Measurements from ENCODE around the gene ZNF282.
"Not testable (repeated sequence)": the region's sequence is repeated elsewhere in the genome, so short reads cannot be mapped to it uniquely, and the experiment has no call there.

Gene ZNF282

DNA sequence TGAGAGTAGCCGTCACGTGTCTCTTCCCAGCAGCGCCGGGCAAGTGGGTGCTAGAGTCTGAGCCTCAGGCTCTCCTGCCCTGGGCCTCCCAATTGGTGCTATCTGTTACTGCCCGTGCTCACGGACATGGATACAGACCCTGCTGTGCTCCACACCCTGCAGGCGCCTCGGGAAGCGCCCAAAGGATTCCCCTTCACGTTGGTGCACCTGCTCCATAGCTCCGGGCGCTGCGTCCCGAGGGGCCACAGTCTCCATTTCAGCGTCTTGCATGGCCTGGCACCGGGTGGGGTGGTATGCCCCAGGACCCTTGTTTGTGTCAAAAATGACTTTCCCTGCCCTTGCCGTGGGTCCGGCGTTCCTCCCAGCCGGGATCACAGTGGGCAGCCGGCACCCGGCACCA, 30.3 kb downstream of the ZNF282 start:
- H2AFZ ChIP-seq (ENCODE audit: low read depth, low read length, severe bottlenecking): no peak overlapping the region
- H3K9ac ChIP-seq (ENCODE audit: low read length): no peak overlapping the region
- no peaks in the 10 kb centered on the region for H3K36me3 ChIP-seq (ENCODE audit: low read length)
- H3K27me3 ChIP-seq (ENCODE audit: low read length): no peaks in the 10 kb centered on the region
- no peak overlapping the region for H3K4me3 ChIP-seq (ENCODE audit: insufficient read depth, low read length, poor library complexity, severe bottlenecking)
- H3K27ac ChIP-seq (ENCODE audit: low read depth, low read length): no peak overlapping the region
- no peak overlapping the region for H3K4me2 ChIP-seq (ENCODE audit: low read depth, low read length, poor library complexity, severe bottlenecking)
- no peaks in the 10 kb centered on the region for H3K9me3 ChIP-seq (ENCODE audit: insufficient read depth, low read length)
- no peaks in the 10 kb centered on the region for H3K79me2 ChIP-seq (ENCODE audit: insufficient read depth, low read length)
- no peaks in the 10 kb centered on the region for H3K9me2 ChIP-seq (replicated peaks; ENCODE audit: insufficient read depth, low read length)
- no peaks in the 10 kb centered on the region; the same call in 1 of the 2 replicates for H3F3A ChIP-seq (ENCODE audit: insufficient read depth)
- no peak for TF ChIP-seq EZH2phosphoT487 (conservative IDR thresholded peaks at IDR 0.05; ENCODE audit: low read length)
- TF ChIP-seq, protein P1, sequence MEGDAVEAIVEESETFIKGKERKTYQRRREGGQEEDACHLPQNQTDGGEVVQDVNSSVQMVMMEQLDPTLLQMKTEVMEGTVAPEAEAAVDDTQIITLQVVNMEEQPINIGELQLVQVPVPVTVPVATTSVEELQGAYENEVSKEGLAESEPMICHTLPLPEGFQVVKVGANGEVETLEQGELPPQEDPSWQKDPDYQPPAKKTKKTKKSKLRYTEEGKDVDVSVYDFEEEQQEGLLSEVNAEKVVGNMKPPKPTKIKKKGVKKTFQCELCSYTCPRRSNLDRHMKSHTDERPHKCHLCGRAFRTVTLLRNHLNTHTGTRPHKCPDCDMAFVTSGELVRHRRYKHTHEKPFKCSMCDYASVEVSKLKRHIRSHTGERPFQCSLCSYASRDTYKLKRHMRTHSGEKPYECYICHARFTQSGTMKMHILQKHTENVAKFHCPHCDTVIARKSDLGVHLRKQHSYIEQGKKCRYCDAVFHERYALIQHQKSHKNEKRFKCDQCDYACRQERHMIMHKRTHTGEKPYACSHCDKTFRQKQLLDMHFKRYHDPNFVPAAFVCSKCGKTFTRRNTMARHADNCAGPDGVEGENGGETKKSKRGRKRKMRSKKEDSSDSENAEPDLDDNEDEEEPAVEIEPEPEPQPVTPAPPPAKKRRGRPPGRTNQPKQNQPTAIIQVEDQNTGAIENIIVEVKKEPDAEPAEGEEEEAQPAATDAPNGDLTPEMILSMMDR (IDR thresholded peaks at IDR 0.05; ENCODE audit: insufficient read depth, low read length, poor library complexity, severe bottlenecking): no peak
- no peaks in the 10 kb centered on the region for H4K20me1 ChIP-seq (ENCODE audit: low read depth, low read length)

DNA sequence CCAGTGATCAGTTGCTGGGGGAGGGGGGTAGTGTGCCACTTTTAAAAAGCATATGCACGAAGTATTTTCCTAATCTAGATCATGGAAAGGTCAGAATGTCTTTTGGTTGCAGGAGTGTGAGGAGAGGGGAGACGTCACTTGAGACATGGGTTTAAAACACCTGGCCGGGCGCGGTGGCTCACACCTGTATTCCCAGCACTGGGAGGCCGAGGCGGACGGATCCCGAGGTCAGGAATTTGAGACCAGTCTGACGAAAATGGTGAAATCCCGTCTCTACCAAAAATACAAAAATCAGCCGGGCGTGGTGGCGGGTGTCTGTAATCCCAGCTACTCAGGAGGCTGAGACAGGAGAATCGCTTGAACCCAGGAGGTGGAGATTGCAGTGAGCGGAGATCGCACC, 31.0 kb downstream of the ZNF282 start:
- not testable (repeated sequence) for H3K4me3 ChIP-seq (ENCODE audit: insufficient read depth, low read length, poor library complexity, severe bottlenecking); H2AFZ ChIP-seq (ENCODE audit: low read depth, low read length, severe bottlenecking); H3K9me2 ChIP-seq (replicated peaks; ENCODE audit: insufficient read depth, low read length); H3K36me3 ChIP-seq (ENCODE audit: low read length); H3K27ac ChIP-seq (ENCODE audit: low read depth, low read length); H3K9me3 ChIP-seq (ENCODE audit: insufficient read depth, low read length); H3K79me2 ChIP-seq (ENCODE audit: insufficient read depth, low read length); H3K27me3 ChIP-seq (ENCODE audit: low read length); H3K9ac ChIP-seq (ENCODE audit: low read length); H4K20me1 ChIP-seq (ENCODE audit: low read depth, low read length); H3K4me2 ChIP-seq (ENCODE audit: low read depth, low read length, poor library complexity, severe bottlenecking); H3F3A ChIP-seq (ENCODE audit: insufficient read depth)

DNA sequence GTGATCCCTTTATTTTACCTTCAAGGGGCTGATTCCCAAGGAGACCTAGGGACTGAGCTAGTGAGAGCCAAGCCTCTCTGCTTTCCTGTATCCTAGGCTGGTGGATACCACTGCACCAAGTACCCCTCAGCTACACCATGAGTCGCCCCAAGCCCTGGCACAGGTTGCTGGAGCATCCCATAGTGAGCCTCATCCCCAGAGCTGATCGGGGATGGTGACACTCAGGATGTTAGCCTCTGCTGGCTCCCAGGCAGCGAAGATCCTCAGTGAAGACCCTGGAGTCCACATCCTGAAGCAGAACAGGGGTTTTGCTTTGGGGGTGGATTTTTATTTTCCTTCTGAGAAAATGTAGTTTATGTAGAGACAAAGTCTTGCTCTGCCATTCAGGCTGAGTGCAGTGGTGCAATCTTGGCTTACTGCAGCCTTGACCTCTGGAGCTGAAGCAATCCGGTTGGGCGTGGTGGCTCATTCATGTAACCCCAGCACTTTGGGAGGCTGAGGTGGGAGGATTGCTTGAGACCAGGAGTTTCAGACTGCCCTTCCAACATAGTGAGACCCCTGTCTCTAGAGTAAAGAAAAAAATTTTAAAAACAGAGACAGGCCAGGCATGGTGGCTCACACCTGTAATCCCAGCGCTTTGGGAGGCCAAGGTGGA, 31.6 kb downstream of the ZNF282 start:
- no peaks in the 10 kb centered on the region; the same call in 1 of the 2 replicates for H3F3A ChIP-seq (ENCODE audit: insufficient read depth)
- TF ChIP-seq, protein P1 (IDR thresholded peaks at IDR 0.05; ENCODE audit: insufficient read depth, low read length, poor library complexity, severe bottlenecking): no peak
- TF ChIP-seq EZH2phosphoT487 (conservative IDR thresholded peaks at IDR 0.05; ENCODE audit: low read length): no peak

DNA sequence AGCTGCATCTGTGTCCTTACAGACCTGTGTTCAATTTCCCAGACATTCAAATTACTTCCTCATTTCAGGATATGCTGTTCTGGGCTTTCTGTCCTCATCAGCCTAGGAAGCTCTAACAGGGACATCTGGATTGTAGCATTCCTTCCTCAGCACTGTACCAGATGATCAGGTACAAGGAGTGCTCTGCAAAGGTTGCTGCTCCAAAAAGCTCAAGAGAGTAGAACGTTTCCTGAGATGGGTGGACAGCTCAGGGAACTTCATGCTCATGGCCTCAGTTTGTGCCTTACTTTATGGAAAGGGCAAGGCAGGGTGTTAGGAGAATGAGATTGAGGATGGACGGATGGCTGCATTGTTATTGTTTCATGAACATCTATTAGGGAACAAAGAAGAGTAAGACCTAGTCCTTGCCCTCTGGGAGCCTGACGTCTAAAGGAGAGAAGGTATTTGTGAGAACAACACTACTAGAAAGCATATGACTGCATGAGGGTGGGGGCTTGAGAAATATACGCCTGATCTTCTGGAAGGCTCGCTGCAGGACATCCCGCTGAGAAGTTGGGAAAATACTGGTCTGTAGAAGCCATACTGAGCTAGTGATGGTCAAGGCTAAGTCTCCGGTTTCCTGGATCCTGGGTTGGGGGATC, 33.6 kb downstream of the ZNF282 start:
- Histone ChIP-seq H3K27me3 (ENCODE audit: low read length) (no peaks in the 10 kb centered on the region), H3F3A (ENCODE audit: insufficient read depth) (no peaks in the 10 kb centered on the region; the same call in 1 of the 2 replicates), H3K27ac (ENCODE audit: low read depth, low read length) (no peak overlapping the region), H3K4me2 (ENCODE audit: low read depth, low read length, poor library complexity, severe bottlenecking) (no peak overlapping the region), H3K9me3 (ENCODE audit: insufficient read depth, low read length) (no peaks in the 10 kb centered on the region), H3K36me3 (ENCODE audit: low read length) (no peaks in the 10 kb centered on the region), H3K79me2 (ENCODE audit: insufficient read depth, low read length) (no peaks in the 10 kb centered on the region), H3K9ac (ENCODE audit: low read length) (no peak overlapping the region), H3K4me3 (ENCODE audit: insufficient read depth, low read length, poor library complexity, severe bottlenecking) (no peak overlapping the region), H2AFZ (ENCODE audit: low read depth, low read length, severe bottlenecking) (no peak overlapping the region), H3K9me2 (replicated peaks; ENCODE audit: insufficient read depth, low read length) (no peaks in the 10 kb centered on the region), H4K20me1 (ENCODE audit: low read depth, low read length) (no peaks in the 10 kb centered on the region)
- TF ChIP-seq EZH2phosphoT487 (conservative IDR thresholded peaks at IDR 0.05; ENCODE audit: low read length): no peak
- TF ChIP-seq, protein P1 (IDR thresholded peaks at IDR 0.05; ENCODE audit: insufficient read depth, low read length, poor library complexity, severe bottlenecking): no peak

More for the DNA sequence above, 31.6 kb downstream of the ZNF282 start:
- H3K4me2 ChIP-seq (ENCODE audit: low read depth, low read length, poor library complexity, severe bottlenecking): no peak overlapping the region
- H3K27ac ChIP-seq (ENCODE audit: low read depth, low read length): no peak overlapping the region
- no peak overlapping the region for H3K9ac ChIP-seq (ENCODE audit: low read length)
- H3K36me3 ChIP-seq (ENCODE audit: low read length): no peaks in the 10 kb centered on the region
- H3K79me2 ChIP-seq (ENCODE audit: insufficient read depth, low read length): no peaks in the 10 kb centered on the region
- H3K27me3 ChIP-seq (ENCODE audit: low read length): no peaks in the 10 kb centered on the region
- no peaks in the 10 kb centered on the region for H3K9me2 ChIP-seq (replicated peaks; ENCODE audit: insufficient read depth, low read length)
- no peaks in the 10 kb centered on the region for H3K9me3 ChIP-seq (ENCODE audit: insufficient read depth, low read length)
- no peaks in the 10 kb centered on the region for H4K20me1 ChIP-seq (ENCODE audit: low read depth, low read length)
- H2AFZ ChIP-seq (ENCODE audit: low read depth, low read length, severe bottlenecking): no peak overlapping the region
- H3K4me3 ChIP-seq (ENCODE audit: insufficient read depth, low read length, poor library complexity, severe bottlenecking): no peak overlapping the region

All from SU-DHL-6 (cell line).